ENCODE measurements around the gene ADAMTS6.

- TF ChIP-seq, protein P1, sequence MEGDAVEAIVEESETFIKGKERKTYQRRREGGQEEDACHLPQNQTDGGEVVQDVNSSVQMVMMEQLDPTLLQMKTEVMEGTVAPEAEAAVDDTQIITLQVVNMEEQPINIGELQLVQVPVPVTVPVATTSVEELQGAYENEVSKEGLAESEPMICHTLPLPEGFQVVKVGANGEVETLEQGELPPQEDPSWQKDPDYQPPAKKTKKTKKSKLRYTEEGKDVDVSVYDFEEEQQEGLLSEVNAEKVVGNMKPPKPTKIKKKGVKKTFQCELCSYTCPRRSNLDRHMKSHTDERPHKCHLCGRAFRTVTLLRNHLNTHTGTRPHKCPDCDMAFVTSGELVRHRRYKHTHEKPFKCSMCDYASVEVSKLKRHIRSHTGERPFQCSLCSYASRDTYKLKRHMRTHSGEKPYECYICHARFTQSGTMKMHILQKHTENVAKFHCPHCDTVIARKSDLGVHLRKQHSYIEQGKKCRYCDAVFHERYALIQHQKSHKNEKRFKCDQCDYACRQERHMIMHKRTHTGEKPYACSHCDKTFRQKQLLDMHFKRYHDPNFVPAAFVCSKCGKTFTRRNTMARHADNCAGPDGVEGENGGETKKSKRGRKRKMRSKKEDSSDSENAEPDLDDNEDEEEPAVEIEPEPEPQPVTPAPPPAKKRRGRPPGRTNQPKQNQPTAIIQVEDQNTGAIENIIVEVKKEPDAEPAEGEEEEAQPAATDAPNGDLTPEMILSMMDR (IDR thresholded peaks at IDR 0.05 in 4 of 5, conservative IDR thresholded peaks at IDR 0.05 in 1 of 5): no peak
- no peak for TF ChIP-seq POLR2A (IDR thresholded peaks at IDR 0.05)
Observed at GRCh38 chr5:65102371-65102975, 379.2 kb downstream of the ADAMTS6 start.
